SK-N-SH treated with all-trans-retinoic acid at 6 μM for 48 hours (cell line): ENCODE measurements around the gene P2RY6.

Experiments
- ATAC-seq: fragments of 200-7000 bp; cut with Tn5 transposase; 3 replicates; pipeline ENCODE4 v1.9.1; 2020; ENCODE audit warnings: mild to moderate bottlenecking, moderate library complexity
- ARNTL ChIP-seq: fragments of 450-650 bp; formaldehyde crosslinking; IDR thresholded peaks from 2 replicates; pipeline ENCODE4 v1.5.0; 2020; ENCODE audit warnings: low read depth, mild to moderate bottlenecking, moderate library complexity, borderline replicate concordance
- CREB5 ChIP-seq: fragments of 250-450 bp; sonication (Bioruptor Pico); IDR thresholded peaks from 2 replicates; pipeline ENCODE4 v1.5.1; 2020; ENCODE audit warnings: low read depth, mild to moderate bottlenecking, moderate library complexity
- CSDC2 ChIP-seq: fragments of 250-450 bp; sonication (Bioruptor Pico); IDR thresholded peaks from 2 replicates; pipeline ENCODE4 v1.5.0; 2020; ENCODE audit warnings: mild to moderate bottlenecking, moderate library complexity
- GLIS3 ChIP-seq: fragments of 250-450 bp; sonication (Bioruptor Pico); IDR thresholded peaks from 2 replicates; pipeline ENCODE4 v1.5.0; 2020; ENCODE audit warnings: mild to moderate bottlenecking, moderate library complexity
- OSR1 ChIP-seq: fragments of 250-450 bp; sonication (Bioruptor Pico); IDR thresholded peaks from 2 replicates; pipeline ENCODE4 v1.8.0; 2022; ENCODE audit warnings: moderate library complexity, mild to moderate bottlenecking, inconsistent platforms
- PPARA ChIP-seq: fragments of 250-450 bp; sonication (Bioruptor Pico); IDR thresholded peaks from 2 replicates; pipeline ENCODE4 v1.5.0; 2020; ENCODE audit warnings: mild to moderate bottlenecking, borderline replicate concordance
- SNAI2 ChIP-seq: fragments of 250-450 bp; sonication (Bioruptor Pico); IDR thresholded peaks from 2 replicates; pipeline ENCODE4 v1.5.0; 2020; ENCODE audit warnings: mild to moderate bottlenecking, moderate library complexity
- TOX ChIP-seq: fragments of 250-450 bp; sonication (Bioruptor Pico); IDR thresholded peaks from 2 replicates; pipeline ENCODE4 v1.8.0; 2021; ENCODE audit warnings: mild to moderate bottlenecking, moderate library complexity, borderline replicate concordance
- ZC3H10 ChIP-seq: fragments of 250-450 bp; sonication (Bioruptor Pico); IDR thresholded peaks from 2 replicates; pipeline ENCODE4 v1.5.1; 2021; ENCODE audit warnings: mild to moderate bottlenecking, moderate library complexity
- ZFP3 ChIP-seq: fragments of 250-450 bp; sonication (Bioruptor Pico); IDR thresholded peaks from 2 replicates; pipeline ENCODE4 v1.5.0; 2020; ENCODE audit warnings: mild to moderate bottlenecking, moderate library complexity
- ZFP30 ChIP-seq: fragments of 450-650 bp; formaldehyde crosslinking; IDR thresholded peaks from 2 replicates; pipeline ENCODE4 v1.5.0; 2022; ENCODE audit warnings: mild to moderate bottlenecking, moderate library complexity
- ZNF565 ChIP-seq: fragments of 450-650 bp; formaldehyde crosslinking; conservative IDR thresholded peaks from 2 replicates; pipeline ENCODE4 v1.5.0; 2020; ENCODE audit warnings: low read depth, mild to moderate bottlenecking, moderate library complexity
- TF ChIP-seq, protein P1 (sequence below): fragments of 250-450 bp; sonication (Bioruptor Pico); IDR thresholded peaks from 2 replicates; pipeline ENCODE4 v1.8.0; 2021; ENCODE audit warnings: low read depth, mild to moderate bottlenecking, moderate library complexity, borderline replicate concordance
- TF ChIP-seq, protein P2 (sequence below): fragments of 250-450 bp; sonication (Bioruptor Pico); IDR thresholded peaks from 2 replicates; pipeline ENCODE4 v1.8.0; 2020; ENCODE audit warnings: mild to moderate bottlenecking, moderate library complexity, borderline replicate concordance
- TF ChIP-seq, protein P3 (sequence below): fragments of 250-450 bp; sonication (Bioruptor Pico); IDR thresholded peaks from 2 replicates; pipeline ENCODE4 v1.5.0; 2020; ENCODE audit warnings: mild to moderate bottlenecking, moderate library complexity

The P2RY6 gene

GRCh38 chr11:73285721-73286120, 13.6 kb downstream of the P2RY6 start (continued):
- TF ChIP-seq, protein P1, sequence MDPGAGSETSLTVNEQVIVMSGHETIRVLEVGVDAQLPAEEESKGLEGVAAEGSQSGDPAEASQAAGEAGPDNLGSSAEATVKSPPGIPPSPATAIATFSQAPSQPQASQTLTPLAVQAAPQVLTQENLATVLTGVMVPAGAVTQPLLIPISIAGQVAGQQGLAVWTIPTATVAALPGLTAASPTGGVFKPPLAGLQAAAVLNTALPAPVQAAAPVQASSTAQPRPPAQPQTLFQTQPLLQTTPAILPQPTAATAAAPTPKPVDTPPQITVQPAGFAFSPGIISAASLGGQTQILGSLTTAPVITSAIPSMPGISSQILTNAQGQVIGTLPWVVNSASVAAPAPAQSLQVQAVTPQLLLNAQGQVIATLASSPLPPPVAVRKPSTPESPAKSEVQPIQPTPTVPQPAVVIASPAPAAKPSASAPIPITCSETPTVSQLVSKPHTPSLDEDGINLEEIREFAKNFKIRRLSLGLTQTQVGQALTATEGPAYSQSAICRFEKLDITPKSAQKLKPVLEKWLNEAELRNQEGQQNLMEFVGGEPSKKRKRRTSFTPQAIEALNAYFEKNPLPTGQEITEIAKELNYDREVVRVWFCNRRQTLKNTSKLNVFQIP (CRISPR knock-in tag), result no peak
- no peak for TF ChIP-seq ZFP30 (CRISPR knock-in tag)

DNA sequence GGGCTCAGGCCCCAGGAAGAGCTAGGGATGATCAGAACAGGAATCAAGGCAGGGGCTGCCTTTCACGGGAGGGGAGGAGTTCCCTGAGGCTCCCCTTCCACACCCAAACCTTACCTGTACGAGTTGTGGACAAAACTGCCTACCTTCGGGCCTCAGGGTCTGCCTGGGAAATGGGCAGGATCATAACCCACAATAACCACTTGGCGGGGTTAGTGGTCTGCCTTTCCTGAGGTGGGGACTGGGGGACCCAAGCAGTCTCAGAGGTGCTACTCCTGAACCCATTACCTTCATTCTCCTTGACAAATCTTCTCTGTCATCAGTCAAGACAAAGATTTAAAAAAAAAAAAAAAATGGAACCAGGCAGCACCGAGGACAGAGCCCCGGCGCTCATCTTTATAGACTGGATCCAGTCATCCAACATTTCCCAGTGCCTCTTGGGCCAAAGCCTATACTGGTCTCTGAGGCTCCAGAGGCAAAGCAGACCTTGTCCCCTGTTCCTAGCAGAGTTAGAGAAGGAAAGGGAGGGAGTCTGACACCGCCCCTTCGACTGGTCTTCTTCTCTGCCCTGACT, 14.2 kb downstream of the P2RY6 start:
- TF ChIP-seq ZC3H10 (CRISPR knock-in tag) (no peak), CSDC2 (no peak), OSR1 (CRISPR knock-in tag) (no peak), PPARA (no peak), ZFP30 (CRISPR knock-in tag) (no peak), SNAI2 (CRISPR knock-in tag) (no peak), ZFP3 (CRISPR knock-in tag) (no peak), GLIS3 (CRISPR knock-in tag) (no peak)
- TF ChIP-seq, protein P1 (CRISPR knock-in tag), result no peak
- TF ChIP-seq, protein P2, sequence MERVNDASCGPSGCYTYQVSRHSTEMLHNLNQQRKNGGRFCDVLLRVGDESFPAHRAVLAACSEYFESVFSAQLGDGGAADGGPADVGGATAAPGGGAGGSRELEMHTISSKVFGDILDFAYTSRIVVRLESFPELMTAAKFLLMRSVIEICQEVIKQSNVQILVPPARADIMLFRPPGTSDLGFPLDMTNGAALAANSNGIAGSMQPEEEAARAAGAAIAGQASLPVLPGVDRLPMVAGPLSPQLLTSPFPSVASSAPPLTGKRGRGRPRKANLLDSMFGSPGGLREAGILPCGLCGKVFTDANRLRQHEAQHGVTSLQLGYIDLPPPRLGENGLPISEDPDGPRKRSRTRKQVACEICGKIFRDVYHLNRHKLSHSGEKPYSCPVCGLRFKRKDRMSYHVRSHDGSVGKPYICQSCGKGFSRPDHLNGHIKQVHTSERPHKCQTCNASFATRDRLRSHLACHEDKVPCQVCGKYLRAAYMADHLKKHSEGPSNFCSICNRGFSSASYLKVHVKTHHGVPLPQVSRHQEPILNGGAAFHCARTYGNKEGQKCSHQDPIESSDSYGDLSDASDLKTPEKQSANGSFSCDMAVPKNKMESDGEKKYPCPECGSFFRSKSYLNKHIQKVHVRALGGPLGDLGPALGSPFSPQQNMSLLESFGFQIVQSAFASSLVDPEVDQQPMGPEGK (CRISPR knock-in tag), result no peak
- TF ChIP-seq, protein P3, sequence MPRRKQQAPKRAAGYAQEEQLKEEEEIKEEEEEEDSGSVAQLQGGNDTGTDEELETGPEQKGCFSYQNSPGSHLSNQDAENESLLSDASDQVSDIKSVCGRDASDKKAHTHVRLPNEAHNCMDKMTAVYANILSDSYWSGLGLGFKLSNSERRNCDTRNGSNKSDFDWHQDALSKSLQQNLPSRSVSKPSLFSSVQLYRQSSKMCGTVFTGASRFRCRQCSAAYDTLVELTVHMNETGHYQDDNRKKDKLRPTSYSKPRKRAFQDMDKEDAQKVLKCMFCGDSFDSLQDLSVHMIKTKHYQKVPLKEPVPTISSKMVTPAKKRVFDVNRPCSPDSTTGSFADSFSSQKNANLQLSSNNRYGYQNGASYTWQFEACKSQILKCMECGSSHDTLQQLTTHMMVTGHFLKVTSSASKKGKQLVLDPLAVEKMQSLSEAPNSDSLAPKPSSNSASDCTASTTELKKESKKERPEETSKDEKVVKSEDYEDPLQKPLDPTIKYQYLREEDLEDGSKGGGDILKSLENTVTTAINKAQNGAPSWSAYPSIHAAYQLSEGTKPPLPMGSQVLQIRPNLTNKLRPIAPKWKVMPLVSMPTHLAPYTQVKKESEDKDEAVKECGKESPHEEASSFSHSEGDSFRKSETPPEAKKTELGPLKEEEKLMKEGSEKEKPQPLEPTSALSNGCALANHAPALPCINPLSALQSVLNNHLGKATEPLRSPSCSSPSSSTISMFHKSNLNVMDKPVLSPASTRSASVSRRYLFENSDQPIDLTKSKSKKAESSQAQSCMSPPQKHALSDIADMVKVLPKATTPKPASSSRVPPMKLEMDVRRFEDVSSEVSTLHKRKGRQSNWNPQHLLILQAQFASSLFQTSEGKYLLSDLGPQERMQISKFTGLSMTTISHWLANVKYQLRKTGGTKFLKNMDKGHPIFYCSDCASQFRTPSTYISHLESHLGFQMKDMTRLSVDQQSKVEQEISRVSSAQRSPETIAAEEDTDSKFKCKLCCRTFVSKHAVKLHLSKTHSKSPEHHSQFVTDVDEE (CRISPR knock-in tag), result no peak
- TF ChIP-seq, all 23 proteins: peak for 0
- ATAC-seq, result no peak

DNA sequence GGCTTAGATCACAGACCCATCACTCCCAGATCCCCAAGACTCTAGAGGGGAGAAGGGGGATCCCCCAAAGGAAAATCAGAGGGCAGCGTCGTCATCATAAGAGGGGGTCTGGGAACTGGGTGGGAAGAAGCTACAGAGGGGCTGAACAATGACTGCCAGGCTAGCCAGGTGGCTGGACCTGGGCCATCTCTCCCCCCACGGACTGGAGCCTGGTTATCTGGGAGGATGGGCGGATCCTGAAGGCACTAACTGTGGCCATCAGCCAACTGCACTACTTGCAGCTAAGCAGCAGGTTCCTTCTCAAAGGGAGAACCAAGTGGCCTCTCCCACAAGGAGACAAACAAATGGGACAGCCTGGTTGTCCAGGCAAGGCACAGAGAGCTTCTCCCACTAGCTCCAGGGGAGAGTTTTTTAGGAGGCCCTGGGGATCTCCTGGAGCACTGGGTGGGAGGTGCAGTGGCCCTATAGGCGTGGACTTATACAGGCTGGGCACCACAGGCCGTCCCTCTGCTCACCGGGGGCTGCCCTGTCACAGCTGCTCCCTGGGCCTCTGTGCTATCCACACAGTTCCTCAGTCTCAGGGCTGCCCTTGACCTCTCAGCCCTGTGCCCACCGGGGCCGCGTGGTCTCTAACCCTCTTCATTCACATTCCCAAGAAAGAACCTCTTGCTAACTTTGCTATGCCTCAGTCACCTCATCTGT, 15.4 kb downstream of the P2RY6 start:
- ATAC-seq, result no peak

More for the DNA sequence above, 15.4 kb downstream of the P2RY6 start:
- no peak for TF ChIP-seq TOX (CRISPR knock-in tag)
- TF ChIP-seq PPARA, result no peak
- TF ChIP-seq ZFP3 (CRISPR knock-in tag), result no peak
- TF ChIP-seq GLIS3 (CRISPR knock-in tag), result no peak
- no peak for TF ChIP-seq ARNTL (CRISPR knock-in tag)
- no peak for TF ChIP-seq ZNF565 (CRISPR knock-in tag)
- no peak for TF ChIP-seq CREB5 (CRISPR knock-in tag)
- no peak for TF ChIP-seq CSDC2
- TF ChIP-seq, protein P3 (CRISPR knock-in tag), result no peak
- TF ChIP-seq SNAI2 (CRISPR knock-in tag), result no peak
- TF ChIP-seq ZC3H10 (CRISPR knock-in tag), result no peak
- no peak for TF ChIP-seq ZFP30 (CRISPR knock-in tag)
- TF ChIP-seq, protein P2 (CRISPR knock-in tag), result no peak
